ENCODE results near the gene CHRNA9. TPM values are rescaled to one million over a fixed set of nuclear protein-coding genes. Genes with fewer than 3 reads are reported as not detected.

The CHRNA9 gene
- total RNA-seq, 1 donor from 2014 or later, result not detected

DNA sequence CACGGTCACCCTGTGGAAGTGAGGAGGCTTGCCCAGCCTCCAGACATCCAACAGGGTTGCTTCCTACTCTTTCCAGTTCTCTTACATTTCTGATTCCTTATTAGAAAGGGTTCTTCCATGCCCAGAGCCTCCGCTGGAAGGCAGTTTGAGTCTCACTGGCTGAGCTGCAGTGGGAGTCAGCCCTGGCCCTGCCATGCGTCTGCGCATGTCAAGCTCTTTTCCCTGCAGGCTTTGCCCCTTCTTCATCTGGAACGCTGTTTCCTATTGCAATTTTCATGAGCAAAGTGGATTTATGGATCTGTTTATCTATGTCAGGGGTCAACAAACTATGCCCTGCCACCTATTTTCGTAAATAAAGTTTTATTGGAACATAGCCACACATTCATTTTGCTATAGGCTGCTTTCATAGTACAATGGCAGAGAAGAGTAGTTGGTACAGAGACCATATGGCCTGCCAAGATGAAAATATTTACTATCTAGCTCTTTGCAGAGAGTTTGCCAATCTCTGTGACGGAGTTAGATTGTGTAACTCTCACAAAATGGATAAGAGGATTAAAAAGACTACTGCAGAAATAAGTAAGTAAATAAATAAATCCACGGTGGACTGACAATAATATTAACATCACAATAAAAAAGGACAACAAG, 3.9 kb upstream of the CHRNA9 start:
- no peak for DNase-seq (ENCODE audit: low spot score)
- intact Hi-C loops (cut with DNase I), result no loop called here

DNA sequence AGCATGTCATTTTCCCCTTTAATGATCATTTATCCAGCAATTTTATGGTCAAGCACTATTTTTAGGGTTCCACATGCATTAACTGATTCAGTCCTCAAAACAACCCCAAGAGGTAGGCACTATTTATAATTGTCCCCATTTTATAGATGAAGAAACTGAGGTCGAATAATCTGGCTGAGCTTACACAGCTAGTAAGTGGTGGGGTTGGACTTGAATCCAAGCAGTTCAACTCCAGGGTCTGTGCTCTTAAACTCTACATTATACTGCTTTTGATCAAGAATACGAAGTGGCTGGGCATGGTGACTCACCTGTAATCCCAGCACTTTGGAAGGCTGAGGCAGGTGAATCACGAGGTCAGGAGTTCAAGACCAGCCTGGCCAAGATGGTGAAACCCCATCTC, 3.2 kb upstream of the CHRNA9 start:
- no peak for DNase-seq (ENCODE audit: low spot score)
- intact Hi-C loops (cut with DNase I), result no loop called here

- DNase-seq (ENCODE audit: low spot score), result no peak
- intact Hi-C loops (cut with DNase I), result no loop called here
Observed at GRCh38 chr4:40333921-40334352, 1.2 kb upstream of the CHRNA9 start.

GRCh38 chr4:40335525-40335894, 377 bp downstream of the CHRNA9 start:
- intact Hi-C loops (cut with DNase I), result no loop called here

DNA sequence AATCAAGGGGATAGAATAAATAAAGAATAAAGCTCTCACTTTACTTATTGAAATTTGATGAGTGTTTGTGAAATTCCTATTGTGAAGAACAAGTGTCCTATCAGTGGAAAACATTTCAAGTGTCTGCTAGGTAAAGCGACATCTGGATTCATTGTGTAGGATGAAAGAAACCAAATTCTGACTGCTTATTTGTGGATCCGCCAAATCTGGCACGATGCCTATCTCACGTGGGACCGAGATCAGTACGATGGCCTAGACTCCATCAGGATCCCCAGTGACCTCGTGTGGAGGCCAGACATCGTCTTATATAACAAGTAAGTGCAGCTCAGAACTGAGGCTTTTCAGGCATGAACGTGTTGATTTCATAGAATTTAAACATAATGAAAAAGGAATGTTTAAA, 1.9 kb downstream of the CHRNA9 start:
- intact Hi-C loops (cut with DNase I), result no loop called here
- no peak for DNase-seq (ENCODE audit: low spot score)

More at GRCh38 chr4:40335525-40335894, 377 bp downstream of the CHRNA9 start:
- DNase-seq (ENCODE audit: low spot score), result no peak

- intact Hi-C loops (cut with DNase I), result no loop called here
- DNase-seq (ENCODE audit: low spot score), result no peak
Observed at GRCh38 chr4:40337523-40337922, 2.4 kb downstream of the CHRNA9 start.

DNA sequence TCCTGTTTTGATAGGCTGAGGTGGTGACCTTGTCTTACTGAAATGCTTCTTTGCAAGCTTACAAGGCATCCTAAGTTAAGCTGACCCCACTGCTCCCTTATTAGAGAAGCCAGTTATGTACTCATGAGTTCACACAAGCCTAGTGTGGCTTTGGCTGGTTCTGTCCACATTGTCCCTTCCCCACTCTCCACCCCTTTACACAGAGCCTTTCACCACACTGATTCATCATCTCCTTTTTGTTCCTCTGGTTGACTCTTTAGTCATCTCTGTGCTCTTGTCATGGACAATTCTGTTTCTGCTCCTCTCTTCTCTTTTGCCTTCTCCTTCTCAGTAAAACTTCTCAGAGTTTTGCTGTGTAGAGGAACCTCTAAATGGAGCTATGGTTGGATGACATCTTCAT, 4.9 kb downstream of the CHRNA9 start:
- no peak for DNase-seq (ENCODE audit: low spot score)
- intact Hi-C loops (cut with DNase I), result no loop called here

DNA sequence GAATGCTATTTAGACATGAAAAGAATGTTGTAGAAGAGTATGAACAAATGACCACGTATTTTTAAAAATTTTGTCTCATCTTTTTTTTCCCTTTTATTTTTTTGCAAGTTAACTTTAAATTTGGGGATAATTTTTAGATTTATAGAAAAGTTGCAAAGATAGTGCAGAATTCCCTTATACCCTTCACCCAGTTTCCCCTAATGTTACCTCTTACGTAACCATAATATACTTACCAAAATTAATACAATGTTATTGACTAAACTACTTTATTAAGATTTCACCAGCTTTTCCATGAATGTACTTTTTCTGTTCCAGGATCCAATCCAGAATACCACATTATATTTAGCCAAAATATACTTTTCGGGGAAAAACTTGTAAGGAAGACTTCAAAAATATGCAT, 12.3 kb downstream of the CHRNA9 start:
- intact Hi-C loops (cut with DNase I), result no loop called here
- no peak for DNase-seq (ENCODE audit: low spot score)

- DNase-seq (ENCODE audit: low spot score), result no peak
- intact Hi-C loops (cut with DNase I), result no loop called here
Observed at GRCh38 chr4:40348000-40348399, 12.9 kb downstream of the CHRNA9 start.

- DNase-seq (ENCODE audit: low spot score), result no peak
- intact Hi-C loops (cut with DNase I), result no loop called here
Observed at GRCh38 chr4:40349561-40350198, 14.5 kb downstream of the CHRNA9 start.

- intact Hi-C loops (cut with DNase I), result no loop called here
- DNase-seq (ENCODE audit: low spot score), result peak; percentile 3
Observed at GRCh38 chr4:40350627-40351227, 15.6 kb downstream of the CHRNA9 start.

- intact Hi-C loops (cut with DNase I), result no loop called here
Observed at GRCh38 chr4:40354158-40354557, 19.0 kb downstream of the CHRNA9 start.

GRCh38 chr4:40355131-40355530, 20.0 kb downstream of the CHRNA9 start:
- intact Hi-C loops (cut with DNase I), result no loop called here
- DNase-seq (ENCODE audit: low spot score), result no peak

More at GRCh38 chr4:40354158-40354557, 19.0 kb downstream of the CHRNA9 start:
- DNase-seq (ENCODE audit: low spot score), result no peak

DNA sequence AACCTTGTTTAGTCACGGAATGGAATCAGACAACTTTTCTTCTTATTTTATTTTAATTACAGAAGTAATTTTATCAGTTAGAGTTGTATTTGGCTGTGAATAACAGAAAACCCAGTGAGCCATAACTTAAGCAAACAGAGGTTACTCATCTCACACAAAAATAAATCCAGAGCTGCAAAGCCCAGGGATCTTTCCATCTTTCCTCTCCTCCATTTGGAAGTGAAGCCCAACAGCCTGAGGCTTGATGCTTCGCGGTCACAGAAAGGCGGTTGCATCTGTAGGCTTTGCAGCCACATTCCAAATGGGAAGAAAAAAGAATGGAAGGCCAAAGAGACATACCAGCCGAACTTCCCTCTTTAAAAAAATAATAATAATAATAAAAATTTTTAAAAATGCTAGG, 22.6 kb downstream of the CHRNA9 start:
- intact Hi-C loops (cut with DNase I), result no loop called here
- DNase-seq (ENCODE audit: low spot score), result no peak

DNA sequence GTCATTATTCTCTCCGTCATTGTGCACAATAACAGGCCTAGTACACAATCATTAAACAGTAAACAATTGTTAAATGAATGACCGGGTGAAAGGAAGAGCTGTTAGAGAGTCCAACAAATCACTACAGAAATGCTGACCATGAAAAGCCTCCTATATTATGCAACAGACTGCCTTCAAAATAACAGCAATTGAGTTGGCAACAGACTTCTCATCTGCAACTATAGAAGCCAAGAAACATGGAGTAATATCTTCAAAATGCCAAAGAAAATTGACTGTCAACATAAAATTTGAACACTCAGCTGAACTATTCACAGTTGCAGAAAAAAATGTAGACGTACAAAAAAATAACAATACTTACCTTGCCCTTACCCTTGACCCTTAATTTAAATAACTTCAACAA, 26.2 kb downstream of the CHRNA9 start:
- intact Hi-C loops (cut with DNase I), result no loop called here

GRCh38 chr4:40363382-40363920, 28.3 kb downstream of the CHRNA9 start:
- DNase-seq (ENCODE audit: low spot score), result peak; percentile 27
- intact Hi-C loops (cut with DNase I), result no loop called here

More for the DNA sequence above, 26.2 kb downstream of the CHRNA9 start:
- DNase-seq (ENCODE audit: low spot score), result no peak

DNA sequence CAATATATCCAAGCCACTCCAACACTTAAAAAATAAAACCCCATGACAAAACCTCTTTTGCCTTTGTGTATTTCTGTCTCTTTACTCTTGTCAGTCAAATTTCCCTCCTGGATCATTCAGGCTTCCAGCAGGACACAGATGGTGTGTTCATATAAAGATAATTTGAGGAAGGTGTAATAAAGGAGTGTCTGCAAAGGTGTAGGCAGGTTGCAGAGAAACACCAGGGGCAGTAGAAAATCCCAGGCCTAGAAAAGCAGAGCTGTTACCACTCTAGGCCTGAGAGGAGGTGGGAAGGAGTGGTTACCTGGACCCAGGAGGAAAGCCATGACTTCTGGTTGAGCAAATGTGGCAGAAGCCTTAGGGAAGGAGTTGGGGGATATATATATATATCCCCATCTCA, 28.8 kb downstream of the CHRNA9 start:
- intact Hi-C loops (cut with DNase I), result no loop called here
- peak; percentile 20 for DNase-seq (ENCODE audit: low spot score)

DNA sequence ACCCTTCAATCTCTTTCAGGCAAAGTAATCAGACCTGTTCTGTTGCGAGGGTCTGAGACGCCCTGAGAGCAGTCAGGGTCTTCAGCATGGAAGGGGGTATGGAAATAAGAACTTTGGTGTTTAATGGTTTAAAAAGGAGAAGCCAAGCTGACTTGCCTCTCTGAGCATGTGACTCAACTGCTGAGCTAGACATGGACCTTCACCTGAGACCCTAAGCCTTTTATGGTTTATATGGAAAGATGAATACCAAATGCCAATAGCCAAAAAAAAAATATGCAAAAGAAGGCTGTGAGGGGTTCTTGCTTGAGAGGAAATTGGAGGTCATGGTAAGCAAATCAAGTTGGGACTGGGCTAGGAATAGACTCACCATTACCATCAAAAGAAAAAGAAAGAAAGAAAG, 30.6 kb downstream of the CHRNA9 start:
- no peak for DNase-seq (ENCODE audit: low spot score)
- intact Hi-C loops (cut with DNase I), result no loop called here

GRCh38 chr4:40367451-40367850, 32.3 kb downstream of the CHRNA9 start:
- no peak for DNase-seq (ENCODE audit: low spot score)
- intact Hi-C loops (cut with DNase I), result no loop called here

DNA sequence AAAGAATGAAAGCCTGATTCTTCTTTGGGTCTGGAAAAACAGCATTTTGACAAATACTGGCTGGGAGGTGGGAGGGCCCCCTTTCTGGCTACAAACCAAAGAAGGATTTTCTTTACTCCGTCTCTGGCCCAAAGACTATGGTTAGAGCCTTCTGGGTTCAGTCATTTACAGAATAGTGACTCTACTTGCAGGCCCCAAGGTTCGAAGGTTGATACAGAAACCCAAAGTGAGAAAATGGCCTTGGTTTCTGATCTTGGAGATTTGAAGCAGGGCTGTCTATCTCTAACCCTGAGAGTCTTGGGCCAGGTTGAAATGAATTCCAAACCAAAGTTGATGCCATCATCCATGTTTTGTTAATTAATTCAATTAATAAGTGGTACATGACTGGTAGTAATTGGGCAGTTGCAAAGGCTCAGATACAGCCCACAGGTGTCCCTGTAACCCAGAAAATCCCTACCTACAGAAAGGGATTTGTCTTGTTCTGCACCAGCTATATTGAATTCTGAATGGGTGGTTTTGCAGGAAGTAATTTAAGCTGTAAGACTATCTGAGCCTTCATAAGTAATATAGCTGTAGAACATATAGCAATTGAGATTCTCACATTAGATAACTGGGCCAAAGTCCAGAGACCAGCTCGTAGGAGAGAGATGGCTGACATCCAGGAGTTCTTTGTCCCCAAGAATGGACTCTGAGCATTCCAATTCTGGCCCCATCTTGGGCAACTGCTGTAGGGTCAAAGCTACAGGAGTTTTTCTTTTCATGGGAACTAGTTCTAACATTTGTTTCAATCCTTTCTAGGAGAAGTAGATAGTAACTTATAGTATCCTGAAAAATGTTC, 34.5 kb downstream of the CHRNA9 start:
- intact Hi-C loops (cut with DNase I), result no loop called here
- no peak for DNase-seq (ENCODE audit: low spot score)
